Smooth muscle cell (in vitro differentiated cells): ENCODE measurements around the gene NSD1. TPM values are rescaled to one million over a fixed set of nuclear protein-coding genes. Genes with fewer than 3 reads are reported as not detected.

Source experiments
- DNase-seq: peaks from one replicate; lab custom pipeline; 2025; ENCODE audit not compliant: unreplicated experiment; lab: John Stamatoyannopoulos, UW
- H2AFZ ChIP-seq: fragments of 200-600 bp; sonication (generic); 2 replicates; pipeline ENCODE4 v1.6.0; 2016; ENCODE audit warnings: antibody characterized with exemption, low read depth, mild to moderate bottlenecking
- H3F3A ChIP-seq: fragments of 200-600 bp; sonication (generic); 2 replicates; pipeline ENCODE4 v1.6.0; 2017; ENCODE audit warnings: antibody characterized with exemption, low read depth
- H3K27ac ChIP-seq: fragments of 200-600 bp; sonication (generic); 2 replicates; pipeline ENCODE4 v1.5.1; 2016; ENCODE audit warnings: low read depth, mild to moderate bottlenecking
- H3K27me3 ChIP-seq: fragments of 200-600 bp; sonication (generic); 2 replicates; pipeline ENCODE4 v1.6.1; 2016; ENCODE audit warnings: low read depth, mild to moderate bottlenecking
- H3K36me3 ChIP-seq: fragments of 200-600 bp; sonication (generic); 2 replicates; pipeline ENCODE4 v1.5.1; 2016; ENCODE audit warnings: low read depth
- H3K4me1 ChIP-seq: fragments of 200-600 bp; sonication (generic); 2 replicates; pipeline ENCODE4 v1.5.1; 2016; ENCODE audit warnings: low read depth
- H3K4me2 ChIP-seq: fragments of 200-600 bp; sonication (generic); 2 replicates; pipeline ENCODE4 v1.6.0; 2016; ENCODE audit warnings: mild to moderate bottlenecking
- H3K4me3 ChIP-seq: fragments of 200-600 bp; sonication (generic); 2 replicates; pipeline ENCODE4 v1.5.1; 2016; ENCODE audit warnings: mild to moderate bottlenecking
- H3K79me2 ChIP-seq: fragments of 200-600 bp; sonication (generic); 2 replicates; pipeline ENCODE4 v1.6.0; 2016; ENCODE audit warnings: low read depth, mild to moderate bottlenecking
- H3K9ac ChIP-seq: fragments of 200-600 bp; sonication (generic); 2 replicates; pipeline ENCODE4 v1.6.0; 2016; ENCODE audit warnings: low read depth
- H3K9me3 ChIP-seq: fragments of 200-600 bp; sonication (generic); replicated peaks from 2 replicates; pipeline ENCODE4 v1.5.1; 2016; ENCODE audit warnings: low read depth
- H4K20me1 ChIP-seq: fragments of 200-600 bp; sonication (generic); 2 replicates; pipeline ENCODE4 v1.6.0; 2016; ENCODE audit warnings: low read depth
- WGBS: methylation state at CpG from one replicate; pipeline ENCODE4 v1.1.7; 2016; ENCODE audit warnings: low lambda C conversion rate; 5-methylcytosine and 5-hydroxymethylcytosine counted together
- polyA plus RNA-seq: library from polyadenylated mRNA; unstranded; fragments of >200 nt; fragmentation: Nextera tagmentation; extraction: Ambion mirVana; gene quantifications from 2 replicates; pipeline ENCODE4 v1.2.1, GENCODE V29; 2016
- total RNA-seq: library from RNA; depleted of rRNA; stranded (reverse); fragments of >200 nt; gene quantifications from 2 replicates; pipeline ENCODE4 v1.2.3, GENCODE V29; 2014
- TF ChIP-seq, protein P1 (sequence below): fragments of 200-600 bp; sonication (generic); IDR thresholded peaks from 2 replicates; pipeline ENCODE4 v1.5.1; 2017; ENCODE audit warnings: borderline replicate concordance, mild to moderate bottlenecking, antibody characterized with exemption; ENCODE audit not compliant: insufficient read depth, poor library complexity, severe bottlenecking

The NSD1 gene
- total and polyA plus RNA-seq, 2 experiments from 2014 or later, result 22.6 to 38.2 TPM

DNA sequence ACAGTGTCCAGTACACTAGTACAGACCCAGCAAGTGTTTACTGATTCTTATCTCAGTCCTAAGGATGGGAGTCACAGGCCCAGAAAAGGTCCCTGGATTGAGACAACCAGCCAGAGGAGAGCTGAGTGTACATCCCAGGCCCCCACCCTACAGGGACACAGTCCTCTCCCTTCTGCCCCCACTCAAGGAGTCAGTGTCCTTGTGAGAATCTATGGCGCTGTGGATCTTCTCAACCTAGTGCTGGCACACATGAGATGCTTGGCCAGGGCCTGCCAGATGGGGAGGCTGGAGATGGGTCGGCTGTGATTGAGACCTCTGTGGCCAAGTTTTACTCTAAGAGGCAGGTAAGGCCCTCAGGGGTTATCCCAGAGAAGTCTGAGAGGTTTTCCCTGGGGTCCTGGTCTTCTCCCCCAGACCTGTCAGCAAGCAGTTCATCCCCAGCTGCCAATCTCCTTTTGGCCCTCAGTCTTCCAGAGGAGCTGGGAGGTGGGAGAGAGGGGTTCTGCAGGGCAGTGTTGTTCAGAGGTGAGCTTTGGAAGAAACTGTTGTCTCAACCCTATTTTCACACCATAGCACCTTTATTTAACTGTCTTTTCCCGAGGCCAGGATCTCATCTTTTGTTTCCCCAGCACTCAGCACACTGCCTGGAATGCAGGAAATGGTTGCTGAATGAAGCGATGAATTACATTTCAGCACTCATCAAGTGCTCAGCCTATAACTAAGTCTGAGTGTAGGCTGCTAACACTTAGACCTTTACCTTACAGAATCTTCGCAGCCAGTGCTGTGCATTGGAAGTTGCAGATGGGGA is 3.2 kb upstream of the NSD1 start:
- Histone ChIP-seq H3K4me3 (no peak overlapping the region), H3K9ac (no peak overlapping the region), H3K4me2 (no peak overlapping the region), H3F3A (peaks cover 5% of the 10 kb centered on the region), H3K79me2 (peaks cover 5% of the 10 kb centered on the region), H3K27me3 (no peaks in the 10 kb centered on the region), H3K9me3 (no peaks in the 10 kb centered on the region), H3K36me3 (no peaks in the 10 kb centered on the region), H4K20me1 (peaks cover 1% of the 10 kb centered on the region), H2AFZ (no peak overlapping the region), H3K4me1 (peaks cover 16% of the 10 kb centered on the region), H3K27ac (no peak overlapping the region)
- TF ChIP-seq, protein P1, sequence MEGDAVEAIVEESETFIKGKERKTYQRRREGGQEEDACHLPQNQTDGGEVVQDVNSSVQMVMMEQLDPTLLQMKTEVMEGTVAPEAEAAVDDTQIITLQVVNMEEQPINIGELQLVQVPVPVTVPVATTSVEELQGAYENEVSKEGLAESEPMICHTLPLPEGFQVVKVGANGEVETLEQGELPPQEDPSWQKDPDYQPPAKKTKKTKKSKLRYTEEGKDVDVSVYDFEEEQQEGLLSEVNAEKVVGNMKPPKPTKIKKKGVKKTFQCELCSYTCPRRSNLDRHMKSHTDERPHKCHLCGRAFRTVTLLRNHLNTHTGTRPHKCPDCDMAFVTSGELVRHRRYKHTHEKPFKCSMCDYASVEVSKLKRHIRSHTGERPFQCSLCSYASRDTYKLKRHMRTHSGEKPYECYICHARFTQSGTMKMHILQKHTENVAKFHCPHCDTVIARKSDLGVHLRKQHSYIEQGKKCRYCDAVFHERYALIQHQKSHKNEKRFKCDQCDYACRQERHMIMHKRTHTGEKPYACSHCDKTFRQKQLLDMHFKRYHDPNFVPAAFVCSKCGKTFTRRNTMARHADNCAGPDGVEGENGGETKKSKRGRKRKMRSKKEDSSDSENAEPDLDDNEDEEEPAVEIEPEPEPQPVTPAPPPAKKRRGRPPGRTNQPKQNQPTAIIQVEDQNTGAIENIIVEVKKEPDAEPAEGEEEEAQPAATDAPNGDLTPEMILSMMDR, result no peak
- 72% methylated on average over 5 of the region's 5 CpGs for WGBS
- DNase-seq, result no peak

DNA sequence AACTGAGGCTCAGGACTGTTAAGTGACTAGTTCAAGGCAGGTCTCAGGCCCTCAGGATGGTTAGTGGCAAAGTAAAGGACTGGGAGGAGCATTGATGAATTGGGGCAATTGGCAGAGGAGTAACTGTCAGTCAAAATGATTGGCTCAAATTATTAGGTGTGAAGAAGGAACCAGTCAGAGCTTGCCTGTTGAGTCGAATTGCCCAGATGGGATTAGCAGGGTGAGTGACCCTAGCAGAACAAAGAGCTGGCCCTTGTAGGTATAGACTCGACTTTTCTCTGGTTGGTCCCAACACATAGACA is 2.6 kb upstream of the NSD1 start:
- 72% methylated on average over 2 of the region's 2 CpGs for WGBS
- H2AFZ ChIP-seq, result no peak overlapping the region
- no peak for DNase-seq

DNA sequence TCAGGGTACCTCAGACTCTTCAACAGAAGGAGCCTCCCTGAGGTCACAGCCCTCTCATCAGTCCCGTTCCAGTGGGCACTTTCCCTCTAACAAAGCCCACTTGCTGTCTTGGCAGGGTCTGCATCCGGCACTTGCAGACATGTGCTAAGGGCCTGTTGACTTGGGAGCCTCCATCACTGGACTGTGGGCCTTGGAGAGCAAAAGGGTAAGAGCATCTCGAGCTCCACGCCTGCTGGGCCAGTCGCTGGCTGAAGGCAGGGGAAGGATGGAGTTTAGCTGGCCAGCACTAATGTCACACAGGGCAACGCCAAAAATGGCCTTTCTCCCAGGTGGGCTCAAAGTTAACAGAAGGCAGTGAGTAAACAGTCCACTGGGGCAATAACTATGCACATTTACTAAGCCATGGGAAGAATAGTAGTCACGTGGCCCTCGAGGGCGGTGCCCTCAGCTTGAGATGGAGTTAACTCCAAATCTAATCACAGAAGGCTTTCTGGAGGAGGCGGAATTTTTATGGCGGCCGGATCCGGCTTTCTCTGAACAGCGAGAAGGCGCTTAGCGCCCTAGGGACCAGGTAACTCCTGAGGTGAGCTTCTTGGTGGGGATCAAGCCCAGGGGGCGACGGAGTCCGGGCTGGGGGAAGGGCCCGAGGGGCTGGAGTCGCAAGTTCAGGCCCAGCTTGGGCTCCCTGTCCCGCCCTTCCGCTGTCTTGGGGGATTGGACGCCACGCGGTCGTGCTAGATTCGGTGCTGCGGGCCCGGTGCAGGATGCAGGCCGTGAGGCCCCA is 2.0 kb upstream of the NSD1 start:
- peaks cover 27% of the 10 kb centered on the region for H3K4me1 ChIP-seq
- H3K27ac ChIP-seq, result no peak overlapping the region
- H3K4me3 ChIP-seq, result peak overlapping the region; percentile 58
- H4K20me1 ChIP-seq, result peaks cover 13% of the 10 kb centered on the region
- peak overlapping the region; percentile 95 for H3K4me2 ChIP-seq
- no peaks in the 10 kb centered on the region for H3K9me3 ChIP-seq
- H2AFZ ChIP-seq, result peak overlapping the region; percentile 64
- no peaks in the 10 kb centered on the region for H3K36me3 ChIP-seq
- H3K79me2 ChIP-seq, result peaks cover 17% of the 10 kb centered on the region
- no peak overlapping the region for H3K9ac ChIP-seq
- DNase-seq, result no peak
- 40% methylated on average over 29 of the region's 31 CpGs for WGBS
- TF ChIP-seq, protein P1, result no peak
- H3K27me3 ChIP-seq, result no peaks in the 10 kb centered on the region
- H3F3A ChIP-seq, result peaks cover 5% of the 10 kb centered on the region

More for the DNA sequence above, 2.6 kb upstream of the NSD1 start:
- H3K4me2 ChIP-seq, result no peak overlapping the region
- H3F3A ChIP-seq, result peaks cover 5% of the 10 kb centered on the region
- H3K4me3 ChIP-seq, result no peak overlapping the region
- H3K27ac ChIP-seq, result no peak overlapping the region
- peaks cover 21% of the 10 kb centered on the region for H3K4me1 ChIP-seq
- TF ChIP-seq, protein P1, result no peak
- no peak overlapping the region for H3K9ac ChIP-seq
- H3K27me3 ChIP-seq, result no peaks in the 10 kb centered on the region
- peaks cover 7% of the 10 kb centered on the region for H4K20me1 ChIP-seq
- no peaks in the 10 kb centered on the region for H3K9me3 ChIP-seq
- H3K36me3 ChIP-seq, result no peaks in the 10 kb centered on the region
- peaks cover 11% of the 10 kb centered on the region for H3K79me2 ChIP-seq
